ENCODE measurements around the gene WWC2.

DNA sequence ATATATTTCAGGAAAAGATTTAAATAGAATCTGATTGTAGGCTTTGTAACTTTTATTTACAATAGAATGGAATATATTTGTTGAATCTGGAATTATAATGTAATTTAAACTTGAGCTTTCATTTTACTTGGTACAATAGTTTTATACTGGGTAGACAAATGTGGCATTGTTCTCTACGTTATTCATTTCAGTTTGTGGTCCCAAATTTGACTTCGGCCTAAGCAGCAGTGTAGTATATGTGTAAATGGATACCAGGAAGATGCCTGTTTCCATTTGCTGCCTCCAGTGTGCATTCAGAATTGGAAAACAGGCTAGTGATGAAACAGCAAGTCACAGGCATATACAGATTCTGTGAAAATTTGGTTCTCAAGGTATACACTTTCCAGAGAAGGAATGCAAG is 143.2 kb downstream of the WWC2 start:
- TF ChIP-seq, protein P1, sequence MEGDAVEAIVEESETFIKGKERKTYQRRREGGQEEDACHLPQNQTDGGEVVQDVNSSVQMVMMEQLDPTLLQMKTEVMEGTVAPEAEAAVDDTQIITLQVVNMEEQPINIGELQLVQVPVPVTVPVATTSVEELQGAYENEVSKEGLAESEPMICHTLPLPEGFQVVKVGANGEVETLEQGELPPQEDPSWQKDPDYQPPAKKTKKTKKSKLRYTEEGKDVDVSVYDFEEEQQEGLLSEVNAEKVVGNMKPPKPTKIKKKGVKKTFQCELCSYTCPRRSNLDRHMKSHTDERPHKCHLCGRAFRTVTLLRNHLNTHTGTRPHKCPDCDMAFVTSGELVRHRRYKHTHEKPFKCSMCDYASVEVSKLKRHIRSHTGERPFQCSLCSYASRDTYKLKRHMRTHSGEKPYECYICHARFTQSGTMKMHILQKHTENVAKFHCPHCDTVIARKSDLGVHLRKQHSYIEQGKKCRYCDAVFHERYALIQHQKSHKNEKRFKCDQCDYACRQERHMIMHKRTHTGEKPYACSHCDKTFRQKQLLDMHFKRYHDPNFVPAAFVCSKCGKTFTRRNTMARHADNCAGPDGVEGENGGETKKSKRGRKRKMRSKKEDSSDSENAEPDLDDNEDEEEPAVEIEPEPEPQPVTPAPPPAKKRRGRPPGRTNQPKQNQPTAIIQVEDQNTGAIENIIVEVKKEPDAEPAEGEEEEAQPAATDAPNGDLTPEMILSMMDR (conservative IDR thresholded peaks at IDR 0.05; ENCODE audit: low read length), result no peak
- no peak for TF ChIP-seq EZH2phosphoT487 (IDR thresholded peaks at IDR 0.05; ENCODE audit: borderline replicate concordance, low read depth, low read length)
